ENCODE results near the gene KCNQ5.

KCNQ5 gene

GRCh38 chr6:72792692-72793091 is 170.8 kb downstream of the KCNQ5 start:
- no peak for DNase-seq (ENCODE audit: low read depth in 1 of 2, low spot score in 1 of 2)

- DNase-seq (ENCODE audit: low read depth in 1 of 2, low spot score in 1 of 2): no peak
Observed at GRCh38 chr6:72793641-72794395, 172.0 kb downstream of the KCNQ5 start.

GRCh38 chr6:72798196-72798595 is 176.3 kb downstream of the KCNQ5 start:
- no peak for DNase-seq (ENCODE audit: low read depth in 1 of 2, low spot score in 1 of 2)

GRCh38 chr6:72809746-72810379 is 188.0 kb downstream of the KCNQ5 start:
- DNase-seq (ENCODE audit: low read depth in 1 of 2, low spot score in 1 of 2): no peak

GRCh38 chr6:72810571-72811280 is 188.9 kb downstream of the KCNQ5 start:
- DNase-seq (ENCODE audit: low read depth in 1 of 2, low spot score in 1 of 2): no peak

GRCh38 chr6:72811971-72812421 is 190.1 kb downstream of the KCNQ5 start:
- no peak for DNase-seq (ENCODE audit: low read depth in 1 of 2, low spot score in 1 of 2)

GRCh38 chr6:72813807-72814596 is 192.1 kb downstream of the KCNQ5 start:
- DNase-seq (ENCODE audit: low read depth in 1 of 2, low spot score in 1 of 2): no peak

- no peak for DNase-seq (ENCODE audit: low read depth in 1 of 2, low spot score in 1 of 2)
Observed at GRCh38 chr6:72816022-72816421, 194.2 kb downstream of the KCNQ5 start.

GRCh38 chr6:72817208-72817607 is 195.3 kb downstream of the KCNQ5 start:
- no peak for DNase-seq (ENCODE audit: low read depth in 1 of 2, low spot score in 1 of 2)

- no peak for DNase-seq (ENCODE audit: low read depth in 1 of 2, low spot score in 1 of 2)
Observed at GRCh38 chr6:72819609-72820008, 197.7 kb downstream of the KCNQ5 start.

- no peak for DNase-seq (ENCODE audit: low read depth in 1 of 2, low spot score in 1 of 2)
Observed at GRCh38 chr6:72820153-72820552, 198.3 kb downstream of the KCNQ5 start.

- no peak for DNase-seq (ENCODE audit: low read depth in 1 of 2, low spot score in 1 of 2)
Observed at GRCh38 chr6:72820906-72821305, 199.0 kb downstream of the KCNQ5 start.

- DNase-seq (ENCODE audit: low read depth in 1 of 2, low spot score in 1 of 2): no peak
Observed at GRCh38 chr6:72822023-72822422, 200.2 kb downstream of the KCNQ5 start.

GRCh38 chr6:72822691-72823090 is 200.8 kb downstream of the KCNQ5 start:
- DNase-seq (ENCODE audit: low read depth in 1 of 2, low spot score in 1 of 2): no peak

- DNase-seq (ENCODE audit: low read depth in 1 of 2, low spot score in 1 of 2): no peak
Observed at GRCh38 chr6:72824833-72825232, 203.0 kb downstream of the KCNQ5 start.

GRCh38 chr6:72825315-72825911 is 203.5 kb downstream of the KCNQ5 start:
- no peak for DNase-seq (ENCODE audit: low read depth in 1 of 2, low spot score in 1 of 2)

GRCh38 chr6:72826037-72826436 is 204.2 kb downstream of the KCNQ5 start:
- no peak for DNase-seq (ENCODE audit: low read depth in 1 of 2, low spot score in 1 of 2)

GRCh38 chr6:72826744-72827438 is 205.0 kb downstream of the KCNQ5 start:
- DNase-seq (ENCODE audit: low read depth in 1 of 2, low spot score in 1 of 2): no peak

GRCh38 chr6:72828904-72829303 is 207.0 kb downstream of the KCNQ5 start:
- no peak for DNase-seq (ENCODE audit: low read depth in 1 of 2, low spot score in 1 of 2)

- DNase-seq (ENCODE audit: low read depth in 1 of 2, low spot score in 1 of 2): no peak
Observed at GRCh38 chr6:72832271-72832670, 210.4 kb downstream of the KCNQ5 start.
